Testis (tissue), 3 donors: ENCODE data around the gene PGK1. TPM values are rescaled to one million over a fixed set of nuclear protein-coding genes. Genes with fewer than 3 reads are reported as not detected.
"Not testable (repeated sequence)": the region's sequence is repeated elsewhere in the genome, so short reads cannot be mapped to it uniquely, and the experiment has no call there.

Experiments
- DNase-seq: peaks from one replicate; pipeline ENCODE4 v3.0.0-alpha.2; 2019
- H3K27ac ChIP-seq, 2 donors: fragments of 200-600 bp; sonication (generic); one replicate each; pipeline ENCODE4 v1.5.1; 2019
- H3K27me3 ChIP-seq: fragments of 200-600 bp; sonication (generic); one replicate; pipeline ENCODE4 v1.5.1; 2019
- H3K36me3 ChIP-seq: fragments of 200-600 bp; sonication (generic); one replicate; pipeline ENCODE4 v1.5.1; 2017; ENCODE audit warnings: low read depth; ENCODE audit errors: missing control alignments
- H3K4me1 ChIP-seq: fragments of 200-600 bp; sonication (generic); one replicate; pipeline ENCODE4 v1.5.1; 2019
- H3K4me3 ChIP-seq, 2 donors: fragments of 200-600 bp; sonication (generic); one replicate each; pipeline ENCODE4 v1.5.1; 2017 to 2019
- H3K9me3 ChIP-seq: fragments of 200-600 bp; sonication (generic); one replicate; pipeline ENCODE4 v1.5.1; 2017
- POLR2A ChIP-seq: fragments of 450-650 bp; IDR thresholded peaks from one replicate; pipeline ENCODE4 v1.6.1; 2017; ENCODE audit warnings: antibody characterized with exemption, mild to moderate bottlenecking, moderate library complexity
- WGBS, 2 donors: methylation state at CpG; one replicate each; pipeline ENCODE4 v1.1.5; 2018; 5-methylcytosine and 5-hydroxymethylcytosine counted together
- intact Hi-C: fragments of 100-400 bp; cut with DNase I; formaldehyde crosslinking; loops from one replicate; pipeline ENCODE4 v1.15.1; 2023; ENCODE audit warnings: low total_unique reads
- polyA plus RNA-seq: library from polyadenylated mRNA; stranded (reverse); fragments of 350-450 nt; fragmentation: Illumina TruSeq; extraction: RNeasy Lipid Tissue Mini Kit (QIAGEN cat#74804); gene quantifications from one replicate; pipeline ENCODE4 v1.2.3, GENCODE V29; 2014; ENCODE audit warnings: low read depth, low replicate concordance; ENCODE audit not compliant: insufficient read depth
- total RNA-seq, 2 donors: library from RNA; depleted of rRNA; stranded (reverse); fragments of >200 nt; gene quantifications; one replicate each; pipeline ENCODE4 v1.2.3, GENCODE V29; 2016
- TF ChIP-seq, protein P1 (sequence below), 3 experiments: fragments of 450-650 bp in 2 of 3; fragments of 200-600 bp in 1 of 3; sonication (generic) in 1 of 3; IDR thresholded peaks; one replicate each; pipeline ENCODE4 v1.5.1; 2016 to 2019; ENCODE audit warnings: antibody characterized with exemption in 3 of 3, mild to moderate bottlenecking in 2 of 3, moderate library complexity in 1 of 3

PGK1 gene
- total and polyA plus RNA-seq, 3 donors from 2014 or later = 69.1 to 109 (median 100.0) TPM

DNA sequence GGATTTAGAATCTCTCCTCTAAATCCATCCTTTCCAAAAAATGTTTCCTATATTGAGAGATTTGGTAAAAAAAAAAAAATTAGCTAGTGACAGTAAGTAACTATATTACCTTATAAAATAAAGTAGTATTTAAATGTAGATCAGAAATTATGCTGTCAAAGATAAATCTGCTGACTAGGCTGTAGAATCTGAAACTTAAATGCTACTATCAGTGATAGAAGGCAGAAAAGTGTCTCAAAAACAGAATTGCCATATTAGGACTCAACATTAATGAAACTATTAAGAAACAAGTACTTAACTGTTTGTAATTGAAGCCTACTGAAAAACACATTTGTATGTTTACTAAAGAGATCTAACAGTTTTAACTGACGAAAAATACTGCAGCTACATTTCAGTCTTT is 27.1 kb downstream of the PGK1 start:
- Histone ChIP-seq H3K36me3 (no peaks in the 10 kb centered on the region), H3K27ac (no peak overlapping the region), H3K4me3 (no peak overlapping the region), H3K27me3 (no peaks in the 10 kb centered on the region), H3K9me3 (no peaks in the 10 kb centered on the region), H3K4me1 (no peaks in the 10 kb centered on the region)
- TF ChIP-seq POLR2A = no peak
- TF ChIP-seq, protein P1, sequence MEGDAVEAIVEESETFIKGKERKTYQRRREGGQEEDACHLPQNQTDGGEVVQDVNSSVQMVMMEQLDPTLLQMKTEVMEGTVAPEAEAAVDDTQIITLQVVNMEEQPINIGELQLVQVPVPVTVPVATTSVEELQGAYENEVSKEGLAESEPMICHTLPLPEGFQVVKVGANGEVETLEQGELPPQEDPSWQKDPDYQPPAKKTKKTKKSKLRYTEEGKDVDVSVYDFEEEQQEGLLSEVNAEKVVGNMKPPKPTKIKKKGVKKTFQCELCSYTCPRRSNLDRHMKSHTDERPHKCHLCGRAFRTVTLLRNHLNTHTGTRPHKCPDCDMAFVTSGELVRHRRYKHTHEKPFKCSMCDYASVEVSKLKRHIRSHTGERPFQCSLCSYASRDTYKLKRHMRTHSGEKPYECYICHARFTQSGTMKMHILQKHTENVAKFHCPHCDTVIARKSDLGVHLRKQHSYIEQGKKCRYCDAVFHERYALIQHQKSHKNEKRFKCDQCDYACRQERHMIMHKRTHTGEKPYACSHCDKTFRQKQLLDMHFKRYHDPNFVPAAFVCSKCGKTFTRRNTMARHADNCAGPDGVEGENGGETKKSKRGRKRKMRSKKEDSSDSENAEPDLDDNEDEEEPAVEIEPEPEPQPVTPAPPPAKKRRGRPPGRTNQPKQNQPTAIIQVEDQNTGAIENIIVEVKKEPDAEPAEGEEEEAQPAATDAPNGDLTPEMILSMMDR (IDR thresholded peaks at IDR 0.05) = no peak
- intact Hi-C loops = no loop called here
- DNase-seq = no peak
- 69 to 92% methylated on average over 1 of the region's 1 CpG for WGBS, 2 donors

DNA sequence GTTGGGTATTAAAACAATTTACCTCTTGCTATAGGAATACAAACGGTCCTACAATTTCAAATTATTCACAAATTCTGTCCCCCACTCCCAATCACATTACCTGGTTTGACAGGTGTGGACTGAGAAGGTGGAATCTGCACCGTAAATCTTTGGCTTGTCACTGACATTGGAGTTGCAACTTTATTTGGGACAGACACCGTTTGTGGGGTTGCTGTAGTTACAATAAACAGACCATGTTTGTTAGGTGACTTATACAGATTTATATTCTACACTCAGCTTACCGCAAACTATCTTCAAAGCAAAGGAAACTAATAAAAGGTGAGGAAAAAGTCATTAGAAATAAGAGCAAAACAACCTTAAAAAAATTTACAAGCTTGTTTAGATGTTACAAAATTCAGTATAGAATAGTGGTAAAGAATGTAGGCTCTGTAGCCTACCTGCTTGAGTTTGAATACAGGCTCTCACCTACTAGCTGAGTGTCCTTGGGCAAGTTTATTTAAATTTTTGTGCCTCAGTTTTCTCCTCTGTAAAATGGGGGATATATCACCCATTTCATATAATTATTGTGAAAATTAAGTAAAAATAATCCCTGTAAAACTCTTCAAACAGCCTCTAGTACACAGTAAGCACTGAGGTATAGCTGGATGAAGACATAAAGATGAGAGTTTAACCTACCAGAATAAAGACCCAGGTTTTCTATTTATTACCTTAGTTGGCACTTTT is 29.4 kb downstream of the PGK1 start:
- WGBS, 2 donors = 78 to 80% methylated on average over 4 of the region's 4 CpGs

DNA sequence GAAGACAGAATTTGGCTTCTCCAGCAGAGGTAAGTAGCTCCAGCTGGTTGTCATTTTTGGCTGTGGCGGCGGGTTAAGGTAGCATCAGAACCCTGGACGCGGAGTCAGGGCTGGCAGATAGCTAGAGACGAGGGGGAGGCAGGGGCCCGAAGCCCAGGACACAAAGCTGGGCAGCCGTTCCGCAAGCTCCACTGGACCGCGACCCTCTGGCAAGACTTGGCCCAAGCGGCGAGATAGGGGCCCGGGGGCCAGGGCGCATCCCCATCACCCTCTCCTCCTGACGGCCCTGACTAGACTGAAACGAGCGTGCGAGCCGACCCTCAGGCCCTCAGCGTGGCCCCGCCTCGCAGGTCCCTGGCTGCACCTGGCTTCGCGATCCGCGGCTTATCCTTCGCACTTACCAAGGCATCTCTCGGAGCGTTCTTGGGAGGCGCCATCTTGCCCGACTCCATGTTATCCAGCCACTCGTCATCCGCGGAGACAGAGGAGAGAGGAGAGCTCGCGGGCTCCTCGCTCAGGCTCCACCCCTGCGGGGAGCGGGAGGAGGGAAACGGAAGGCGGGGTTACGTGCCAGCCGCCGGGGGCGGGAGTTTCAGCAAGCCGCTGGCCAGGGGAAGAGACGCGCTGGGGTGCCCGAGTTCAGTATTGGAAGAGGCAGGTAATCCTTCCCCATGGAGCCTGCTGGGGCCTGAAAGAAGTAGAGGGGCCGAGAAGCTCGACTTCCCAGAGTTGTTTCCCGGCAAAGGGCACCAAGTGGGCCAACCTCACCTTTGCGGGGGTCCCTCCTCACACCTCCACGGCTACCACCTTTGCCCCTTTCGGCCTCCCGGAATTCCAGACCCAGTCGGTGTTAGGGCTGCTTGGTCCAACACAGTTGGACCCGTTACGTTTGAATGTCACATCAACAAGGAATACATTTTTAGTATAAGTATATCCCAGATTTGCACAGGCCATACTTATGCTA is 35.4 kb downstream of the PGK1 start, which contains the start of gene TAF9B:
Gene TAF9B (minus strand): TSS at position 491 of the 964 bp plus-strand sequence. CDS start 39 bp downstream, at position 452.
- H3K27ac ChIP-seq = peak within 1 kb of the TSS; percentile 59 to 84
- DNase-seq = peak; percentile 88
- no peaks in the 10 kb centered on the region for H3K9me3 ChIP-seq
- intact Hi-C loops = no loop called here
- WGBS, 2 donors = 0 to 3% methylated on average over 5 to 46 of the region's 59 CpGs
- H3K4me3 ChIP-seq = peak within 1 kb of the TSS; percentile 63 to 70
- no peaks in the 10 kb centered on the region for H3K27me3 ChIP-seq
- H3K36me3 ChIP-seq = no peaks in the 10 kb centered on the region
- no peaks in the 10 kb centered on the region for H3K4me1 ChIP-seq
- TF ChIP-seq, protein P1 (IDR thresholded peaks at IDR 0.05) = no peak
- TF ChIP-seq POLR2A = no peak

More for the DNA sequence above, 29.4 kb downstream of the PGK1 start:
- no peak overlapping the region for H3K27ac ChIP-seq
- no peaks in the 10 kb centered on the region for H3K9me3 ChIP-seq
- H3K27me3 ChIP-seq = no peaks in the 10 kb centered on the region
- no peaks in the 10 kb centered on the region for H3K4me1 ChIP-seq
- intact Hi-C loops = no loop called here
- no peaks in the 10 kb centered on the region for H3K36me3 ChIP-seq
- no peak for DNase-seq
- TF ChIP-seq, protein P1 (IDR thresholded peaks at IDR 0.05) = no peak
- TF ChIP-seq POLR2A = no peak
- H3K4me3 ChIP-seq = no peak overlapping the region

DNA sequence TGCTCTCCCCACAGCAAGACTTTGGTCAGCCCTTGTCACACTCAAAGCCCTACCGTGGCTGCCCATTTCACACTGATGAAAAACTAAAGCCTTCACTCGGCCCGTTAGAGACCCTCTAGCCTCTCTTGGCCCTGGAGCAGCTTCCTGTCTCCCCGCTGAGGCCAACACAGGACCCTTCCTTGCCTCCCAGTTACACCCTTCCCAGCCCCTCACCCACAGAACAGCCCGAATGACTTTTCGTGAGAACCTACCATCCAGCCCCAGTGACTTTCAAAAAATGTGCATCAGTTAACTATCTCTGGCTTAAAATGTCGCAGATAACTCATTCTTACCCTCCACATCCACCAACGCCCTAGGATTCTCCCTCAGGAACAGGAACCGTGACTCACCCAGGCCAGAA is 36.2 kb downstream of the PGK1 start:
- Histone ChIP-seq H3K4me3 (no peak overlapping the region), H3K36me3 (no peaks in the 10 kb centered on the region), H3K4me1 (no peaks in the 10 kb centered on the region), H3K27me3 (no peaks in the 10 kb centered on the region), H3K27ac (no peak overlapping the region), H3K9me3 (no peaks in the 10 kb centered on the region)
- WGBS, 2 donors = 59 to 77% methylated on average over 9 of the region's 9 CpGs
- intact Hi-C loops = no loop called here
- DNase-seq = no peak
- no peak for TF ChIP-seq POLR2A
- TF ChIP-seq, protein P1 (IDR thresholded peaks at IDR 0.05) = no peak

DNA sequence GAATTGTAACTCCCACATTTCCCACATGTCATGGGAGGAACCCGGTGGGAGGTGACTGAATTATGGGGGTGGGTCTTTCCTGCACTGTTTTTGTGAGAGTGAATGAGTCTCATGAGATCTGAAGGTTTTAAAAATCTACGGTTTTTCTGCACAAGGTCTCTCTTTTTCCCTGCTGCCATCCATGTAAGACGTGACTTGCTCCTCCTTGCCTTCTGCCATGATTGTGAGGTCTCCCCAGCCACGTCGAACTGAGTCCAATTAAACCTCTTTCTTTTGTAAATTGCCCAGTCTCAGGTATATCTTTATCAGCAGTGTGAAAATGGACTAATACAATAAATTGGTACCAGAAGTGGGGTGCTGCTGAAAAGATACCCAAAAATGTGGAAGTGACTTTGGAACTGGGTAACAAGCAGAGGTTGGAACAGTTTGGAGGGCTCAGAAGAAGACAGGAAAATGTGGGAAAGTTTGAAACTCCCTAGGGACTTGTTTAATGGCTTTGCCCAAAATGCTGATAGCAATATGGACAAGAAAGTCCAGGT is 43.0 kb downstream of the PGK1 start:
- H3K9me3 ChIP-seq, intact Hi-C loops: not testable (repeated sequence)
- WGBS, 2 donors = 92 to 98% methylated on average over 5 of the region's 5 CpGs

DNA sequence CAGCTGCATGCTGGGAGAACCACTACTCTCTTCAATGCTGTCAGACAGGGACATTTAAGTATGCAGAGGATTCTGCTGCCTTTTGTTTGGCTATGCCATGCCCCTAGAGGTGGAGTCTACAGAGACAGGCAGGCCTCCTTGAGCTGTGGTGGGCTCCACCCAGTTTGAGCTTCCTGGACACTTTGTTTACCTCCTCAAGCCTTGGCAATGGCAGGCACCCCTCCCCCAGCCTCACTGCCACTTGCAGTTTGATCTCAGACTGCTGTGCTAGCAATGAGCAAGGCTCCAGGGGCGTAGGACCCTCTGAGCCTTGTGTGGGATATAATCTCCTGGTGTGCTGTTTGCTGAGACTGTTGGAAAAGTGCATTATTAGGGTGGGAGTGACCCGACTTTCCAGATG is 53.3 kb downstream of the PGK1 start:
- intact Hi-C loops, DNase-seq, H3K27me3 ChIP-seq, H3K36me3 ChIP-seq, H3K27ac ChIP-seq, H3K4me1 ChIP-seq, H3K4me3 ChIP-seq, H3K9me3 ChIP-seq: not testable (repeated sequence)
- 77 to 100% methylated on average over 1 to 2 of the region's 2 CpGs for WGBS, 2 donors

More for the DNA sequence above, 43.0 kb downstream of the PGK1 start:
- H3K27ac ChIP-seq, DNase-seq, H3K27me3 ChIP-seq, H3K36me3 ChIP-seq, H3K4me1 ChIP-seq, H3K4me3 ChIP-seq: not testable (repeated sequence)

DNA sequence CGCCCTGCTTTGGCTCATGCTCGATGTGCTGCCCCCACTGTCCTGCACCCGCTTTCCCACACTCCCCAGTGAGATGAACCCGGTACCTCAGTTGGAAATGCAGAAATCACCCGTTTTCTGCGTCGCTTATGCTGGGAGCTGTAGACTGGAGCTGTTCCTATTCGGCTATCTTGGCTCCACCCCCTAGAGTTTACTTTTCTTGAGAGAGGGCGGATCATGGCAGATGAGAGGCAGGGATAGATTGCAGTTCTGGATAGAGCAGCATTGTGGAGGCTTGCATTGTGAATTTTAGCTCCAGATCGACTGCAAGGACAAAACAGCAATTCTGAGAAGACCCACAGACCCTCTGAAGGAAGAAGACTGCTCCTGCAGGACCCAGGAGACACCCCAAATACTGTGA is 53.8 kb downstream of the PGK1 start:
- H3K9me3 ChIP-seq, H3K4me1 ChIP-seq, H3K4me3 ChIP-seq, H3K36me3 ChIP-seq, H3K27ac ChIP-seq, H3K27me3 ChIP-seq, intact Hi-C loops, DNase-seq: not testable (repeated sequence)
- WGBS, 2 donors = 85 to 90% methylated on average over 10 of the region's 10 CpGs
